GM18508 (cell line): ENCODE results near the gene ANK3.
"Not testable (repeated sequence)": the region's sequence is repeated elsewhere in the genome, so short reads cannot be mapped to it uniquely, and the experiment has no call there.

ENCODE experiments used
- ATAC-seq: cut with Tn5 transposase; IDR thresholded peaks from one replicate; pipeline ENCODE4 v1.9.1; 2021; ENCODE audit warnings: moderate number of reproducible peaks; ENCODE audit not compliant: insufficient read depth, unreplicated experiment

ANK3 gene

DNA sequence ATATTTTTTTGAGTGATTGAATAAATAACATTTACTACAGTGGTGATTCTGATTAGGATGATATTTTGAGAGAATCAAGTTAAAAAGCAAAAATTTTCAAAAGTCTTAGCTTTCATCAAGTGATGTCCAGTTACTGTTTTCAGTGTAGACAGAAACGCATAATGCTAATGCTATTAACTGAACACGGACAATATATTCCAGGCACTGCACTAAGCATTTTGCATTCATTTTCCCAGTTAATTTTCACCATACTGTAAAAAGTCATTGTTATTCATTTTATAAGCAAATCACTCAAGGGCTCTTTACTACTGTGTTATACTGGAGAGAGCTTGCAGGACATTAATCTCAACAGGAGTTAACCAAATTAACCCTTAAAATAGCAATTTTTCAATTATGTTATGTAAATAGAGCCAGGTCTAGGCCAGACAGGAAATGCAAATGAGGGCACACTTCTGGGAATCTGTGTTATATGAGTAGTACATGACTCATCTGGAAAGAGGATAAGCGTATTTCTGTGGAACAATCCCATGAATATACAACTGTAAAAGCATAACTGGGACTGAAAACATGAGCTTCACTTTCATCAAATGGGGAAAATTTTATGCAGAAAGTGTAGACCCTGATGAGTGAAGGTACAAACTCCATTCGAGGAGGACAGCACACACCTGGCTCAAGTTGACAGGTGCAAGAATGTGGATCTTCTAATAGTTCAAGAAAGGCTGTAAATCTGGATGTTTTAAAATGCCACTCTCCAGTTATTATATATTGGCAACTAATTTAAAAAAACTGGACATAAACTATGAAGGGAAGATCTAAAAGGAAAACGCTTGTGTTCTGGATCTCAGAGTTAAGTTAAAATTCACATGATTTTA is 75.4 kb downstream of the ANK3 start:
- ATAC-seq: no peak

DNA sequence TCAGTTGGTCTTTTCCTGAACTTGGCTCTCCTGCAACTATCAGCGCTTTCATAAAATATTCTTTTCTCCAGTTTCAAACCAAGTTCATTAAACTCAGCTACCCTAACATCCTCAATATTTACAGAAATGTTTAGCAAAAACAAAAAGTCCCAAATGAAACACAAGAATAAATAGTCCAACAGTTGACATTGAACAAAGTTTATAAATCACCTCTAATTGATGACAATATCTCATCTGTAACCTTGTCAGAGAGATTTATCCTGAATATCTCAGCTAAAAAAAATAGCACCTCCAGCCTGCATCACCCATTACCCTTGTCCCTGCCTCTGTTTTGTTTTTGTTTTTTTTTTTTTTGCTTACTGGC is 76.1 kb downstream of the ANK3 start:
- ATAC-seq: no peak

GRCh38 chr10:60312818-60313588 is 76.7 kb downstream of the ANK3 start:
- no peak for ATAC-seq

GRCh38 chr10:60311821-60312220 is 77.9 kb downstream of the ANK3 start:
- no peak for ATAC-seq

- no peak for ATAC-seq
Measured at GRCh38 chr10:60310740-60311139, 78.9 kb downstream of the ANK3 start.

- ATAC-seq: no peak
Measured at GRCh38 chr10:60309891-60310290, 79.8 kb downstream of the ANK3 start.

GRCh38 chr10:60309371-60309770 is 80.3 kb downstream of the ANK3 start:
- ATAC-seq: no peak

DNA sequence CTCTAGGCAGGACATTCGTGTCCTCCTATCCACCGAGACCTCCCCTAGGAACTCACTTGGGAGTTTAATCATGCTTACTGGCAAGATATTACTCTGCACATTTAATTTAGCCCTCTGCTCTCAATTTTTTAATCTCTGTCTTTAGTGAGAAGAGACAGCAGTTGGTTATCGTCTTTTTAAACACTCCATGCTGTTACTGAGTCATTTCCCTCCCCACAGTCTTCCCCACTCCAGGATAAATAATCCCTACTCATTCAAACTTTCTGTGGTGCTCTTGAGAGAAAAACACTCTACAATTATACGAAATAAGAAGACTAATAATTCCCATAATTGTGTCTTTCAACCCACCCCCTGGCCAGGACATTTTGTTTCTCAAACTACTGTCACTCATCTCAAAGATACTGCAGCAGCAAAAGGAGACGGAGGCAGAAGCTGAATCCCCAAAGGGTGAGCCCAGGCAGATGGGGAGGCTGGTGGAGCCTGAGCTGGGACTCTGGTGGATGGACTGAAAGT is 84.2 kb downstream of the ANK3 start:
- ATAC-seq: no peak

DNA sequence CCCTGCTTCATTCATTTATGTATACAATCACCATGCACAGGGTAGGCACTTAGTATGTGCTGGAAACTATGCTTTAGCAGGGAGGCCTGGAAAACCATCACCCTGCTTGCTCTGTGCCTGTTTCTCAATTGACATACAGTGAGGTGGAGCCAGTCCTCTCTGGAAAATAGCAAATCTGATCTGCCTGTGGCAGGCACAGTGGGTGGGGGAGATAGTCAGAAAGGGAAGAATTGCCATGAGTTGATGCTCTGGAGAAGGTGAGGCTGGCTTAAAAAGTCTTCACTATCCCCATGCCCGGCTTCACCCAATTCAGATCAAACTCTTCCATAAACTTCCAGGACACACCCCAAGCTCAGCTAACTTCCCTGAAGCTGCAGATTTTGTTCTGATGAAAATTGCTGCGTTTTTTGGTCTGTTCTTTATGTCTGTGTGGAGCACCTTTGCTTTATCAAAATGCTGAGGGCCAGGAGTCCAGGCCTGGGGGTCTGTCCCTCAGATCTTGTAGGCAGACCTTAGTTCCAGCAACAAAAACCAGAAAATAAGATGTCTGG is 84.8 kb downstream of the ANK3 start:
- ATAC-seq: no peak

DNA sequence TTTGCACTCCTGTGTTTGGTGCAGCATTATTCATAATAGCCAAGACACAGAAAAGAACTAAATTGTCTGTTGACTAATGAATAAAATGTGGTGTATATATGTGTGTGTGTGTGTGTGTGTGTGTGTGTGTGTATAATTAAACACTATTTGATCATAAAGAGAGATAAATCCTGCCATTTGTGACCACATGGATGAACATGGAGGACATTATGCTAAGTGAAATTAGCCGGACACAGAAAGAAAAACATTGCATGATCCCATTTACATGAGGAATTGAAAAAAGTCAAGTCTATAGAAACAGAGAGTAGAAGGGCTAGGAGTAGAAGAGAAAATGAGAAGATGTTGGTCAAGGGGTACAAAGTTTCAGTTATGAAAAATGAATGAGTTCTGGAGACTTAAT is 85.9 kb downstream of the ANK3 start:
- no peak for ATAC-seq

DNA sequence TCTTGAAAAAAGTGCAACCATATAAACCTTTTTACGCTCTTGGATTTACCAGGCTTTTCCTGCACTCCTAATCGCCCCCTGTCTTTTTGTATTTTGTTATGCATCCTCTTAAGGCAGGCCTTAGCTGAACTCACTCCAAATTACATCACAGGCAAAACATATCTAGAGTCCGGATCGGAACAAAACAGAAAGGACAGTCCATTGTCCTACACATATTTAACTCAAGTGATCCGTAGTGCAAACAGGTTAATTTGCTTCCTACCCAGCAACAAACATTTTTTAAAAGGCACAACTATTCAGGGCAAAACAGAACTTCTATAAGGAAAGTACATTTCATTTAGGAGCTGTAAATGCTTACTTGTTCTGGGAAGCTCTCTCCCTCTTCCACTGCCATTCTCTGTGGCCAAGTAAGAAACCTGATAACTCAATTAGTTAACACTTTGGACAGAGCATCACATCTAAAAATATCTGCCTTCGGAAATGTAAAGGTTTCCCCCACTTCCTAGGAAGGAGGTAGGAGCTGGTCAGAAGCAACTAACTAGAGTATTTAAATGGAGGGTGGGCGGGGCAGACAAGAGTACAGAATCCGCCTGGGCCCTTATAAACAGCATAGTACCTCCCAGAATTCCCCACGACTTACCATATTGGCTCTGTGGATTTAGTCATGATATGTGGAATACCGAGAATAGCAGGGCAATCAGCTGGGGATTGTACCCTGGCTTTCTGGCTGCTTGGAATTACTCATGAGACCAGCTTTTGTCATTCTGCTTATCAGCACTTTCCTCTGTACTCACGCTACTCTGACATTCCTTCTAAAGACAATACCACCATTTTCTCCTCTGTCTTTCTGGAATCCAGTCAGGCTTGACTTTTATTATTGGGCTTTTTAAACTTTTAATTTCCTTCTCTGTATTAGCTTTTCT is 89.5 kb downstream of the ANK3 start:
- ATAC-seq: no peak

GRCh38 chr10:60299390-60299778 is 90.3 kb downstream of the ANK3 start:
- no peak for ATAC-seq

GRCh38 chr10:60298408-60299389 is 91.0 kb downstream of the ANK3 start:
- no peak for ATAC-seq

DNA sequence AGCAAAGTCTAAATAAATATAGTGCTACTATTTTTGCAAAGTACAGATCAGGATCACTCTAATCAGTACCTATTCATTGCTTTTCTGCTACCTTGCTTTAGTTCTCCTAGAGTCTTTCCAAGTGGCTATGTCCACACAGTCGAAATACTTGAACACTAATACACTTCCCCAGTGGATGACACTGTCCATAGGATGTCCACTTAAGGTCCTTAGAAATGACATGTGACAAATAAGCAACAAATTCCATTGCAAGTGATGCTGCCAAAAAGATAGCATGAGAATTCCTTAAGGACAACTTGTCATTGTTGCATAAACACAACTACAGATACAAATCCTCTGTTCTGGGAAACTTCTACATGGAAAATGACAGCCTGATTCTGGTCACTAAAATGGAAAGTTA is 93.6 kb downstream of the ANK3 start:
- no peak for ATAC-seq

DNA sequence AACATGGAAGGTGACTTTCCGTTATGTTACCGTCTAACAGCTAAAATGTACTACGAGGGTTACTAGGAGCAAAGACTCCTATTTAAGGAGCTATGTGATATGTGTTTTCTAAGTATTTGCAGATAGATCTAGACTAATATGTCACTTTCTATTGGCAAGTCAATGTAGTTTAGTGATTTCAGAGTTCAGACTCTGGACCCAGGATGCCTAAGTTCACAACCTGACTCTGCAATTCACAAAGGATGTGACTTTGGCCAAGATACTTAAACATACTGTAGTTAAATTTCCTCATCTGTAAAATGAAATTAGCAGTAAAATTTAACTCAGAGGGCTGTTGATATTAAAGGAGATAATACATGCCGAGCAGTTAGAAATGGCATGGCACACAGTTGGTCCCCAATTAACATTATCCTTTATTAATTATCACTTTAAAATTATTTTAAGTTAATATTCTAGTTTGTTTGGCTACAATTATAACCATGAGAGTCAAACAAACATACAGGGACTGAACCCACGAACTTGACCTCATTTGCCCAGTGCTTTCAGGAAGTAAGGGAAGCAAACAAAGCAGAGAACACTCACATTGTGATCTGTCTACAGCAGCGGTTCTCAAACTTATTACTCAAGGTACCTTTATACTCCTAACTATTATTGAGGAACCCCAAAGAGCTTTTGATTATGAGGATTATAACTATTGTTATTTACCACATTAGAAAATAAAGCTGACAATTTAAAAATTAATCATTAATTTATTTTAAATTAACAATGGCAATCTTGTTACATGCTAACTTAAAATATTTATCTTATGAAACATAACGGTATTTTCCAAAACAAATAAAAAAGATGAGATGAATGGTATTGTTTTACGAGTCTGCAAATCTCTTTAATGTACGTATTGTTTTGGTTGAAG is 94.4 kb downstream of the ANK3 start:
- ATAC-seq: no peak

DNA sequence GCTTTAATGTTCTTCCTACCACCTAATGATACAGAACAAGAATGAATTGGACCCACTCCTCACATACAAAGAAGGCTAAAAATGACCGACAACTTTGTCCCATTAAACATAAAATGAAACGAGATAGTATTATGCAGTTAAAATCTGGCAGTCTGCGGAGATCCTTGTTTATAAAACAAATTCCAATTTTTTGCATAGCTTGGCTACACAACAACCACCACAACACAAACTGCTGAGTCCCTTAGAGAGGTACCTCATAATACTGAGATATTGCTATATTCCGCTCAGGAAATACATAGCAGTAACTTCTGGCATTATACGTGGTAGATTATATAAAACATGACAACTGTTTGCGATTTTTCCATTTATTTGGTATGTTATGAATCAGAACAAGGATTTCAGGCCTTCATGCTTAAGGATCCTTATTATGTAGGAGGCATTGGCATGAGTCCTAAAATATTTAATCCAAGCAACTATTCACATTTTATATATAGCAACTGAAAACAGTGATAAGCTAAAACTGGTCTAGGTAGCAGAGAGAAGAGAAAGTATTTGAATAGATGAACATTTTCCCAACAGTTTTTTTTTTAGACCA is 96.0 kb downstream of the ANK3 start:
- no peak for ATAC-seq

GRCh38 chr10:60292998-60293397 is 96.7 kb downstream of the ANK3 start:
- no peak for ATAC-seq

DNA sequence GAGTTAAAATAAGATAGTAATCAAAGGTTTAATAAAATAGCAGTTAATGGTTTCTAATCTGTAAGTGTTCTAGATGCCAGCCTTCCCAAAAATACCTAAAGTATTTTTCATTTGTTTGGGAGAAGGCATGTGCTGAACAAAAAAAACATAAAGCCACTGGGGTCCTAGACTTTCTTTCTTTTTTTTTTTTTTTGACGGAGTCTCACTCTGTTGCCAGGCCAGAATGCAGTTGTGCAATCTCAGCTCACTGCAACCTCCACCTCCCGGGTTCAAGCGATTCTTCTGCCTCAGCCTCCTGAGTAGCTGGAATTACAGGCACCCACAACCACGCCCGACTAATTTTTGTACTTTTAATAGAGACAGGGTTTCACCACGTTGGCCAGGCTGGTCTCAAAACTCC is 97.1 kb downstream of the ANK3 start:
- ATAC-seq: not testable (repeated sequence)
